Kidney epithelial cell (primary cell): ENCODE results near the gene PLEKHB1. TPM values are rescaled to one million over a fixed set of nuclear protein-coding genes. Genes with fewer than 3 reads are reported as not detected.
"Not testable (repeated sequence)": the region's sequence is repeated elsewhere in the genome, so short reads cannot be mapped to it uniquely, and the experiment has no call there.

Experiments
- DNase-seq: peaks from one replicate; pipeline ENCODE4 v3.0.0-alpha.2; 2010; ENCODE audit warnings: low read depth
- H3K27me3 ChIP-seq: 2 replicates; pipeline ENCODE4 v1.6.0; 2011; ENCODE audit warnings: low read length; ENCODE audit not compliant: control insufficient read depth, insufficient read depth
- H3K36me3 ChIP-seq: 2 replicates; pipeline ENCODE4 v1.5.1; 2011; ENCODE audit warnings: low read length; ENCODE audit not compliant: control insufficient read depth, insufficient read depth
- H3K4me3 ChIP-seq: 2 replicates; pipeline ENCODE4 v1.5.1; 2011; ENCODE audit warnings: low read depth, mild to moderate bottlenecking, control low read depth, low read length
- total RNA-seq: library from RNA; depleted of rRNA; stranded (reverse); fragments of >200 nt; gene quantifications from 2 replicates; pipeline ENCODE4 v1.2.3, GENCODE V29; 2015
- TF ChIP-seq, protein P1 (sequence below): IDR thresholded peaks from 2 replicates; pipeline ENCODE4 v1.5.1; 2011; ENCODE audit warnings: mild to moderate bottlenecking, moderate library complexity, low read length, control low read depth, inconsistent platforms; ENCODE audit not compliant: insufficient read depth, poor library complexity, severe bottlenecking

PLEKHB1 gene
- total RNA-seq, 1 donor from 2014 or later: 3.5 TPM

DNA sequence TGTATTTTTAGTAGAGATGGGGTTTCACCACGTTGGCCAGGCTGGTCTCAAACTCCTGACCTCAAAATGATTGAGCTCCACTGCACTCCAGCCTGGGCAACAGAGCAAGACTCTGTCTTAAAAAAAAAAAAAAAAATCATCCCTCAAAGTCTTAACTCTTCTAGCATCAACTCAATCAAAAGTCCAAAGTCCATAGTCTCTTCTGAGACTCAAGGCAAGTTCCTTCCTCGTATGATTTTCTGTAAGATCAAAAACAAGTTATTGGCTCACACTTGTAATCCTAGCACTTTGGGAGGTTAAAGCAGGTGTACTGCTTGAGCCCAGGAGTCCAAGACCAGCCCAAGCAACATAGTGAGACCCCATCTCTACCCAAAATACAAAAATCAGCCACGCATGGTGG lies 24.4 kb downstream of the PLEKHB1 start:
- Histone ChIP-seq H3K27me3 (no peaks in the 10 kb centered on the region), H3K36me3 (no peaks in the 10 kb centered on the region), H3K4me3 (no peak overlapping the region)
- TF ChIP-seq, protein P1, sequence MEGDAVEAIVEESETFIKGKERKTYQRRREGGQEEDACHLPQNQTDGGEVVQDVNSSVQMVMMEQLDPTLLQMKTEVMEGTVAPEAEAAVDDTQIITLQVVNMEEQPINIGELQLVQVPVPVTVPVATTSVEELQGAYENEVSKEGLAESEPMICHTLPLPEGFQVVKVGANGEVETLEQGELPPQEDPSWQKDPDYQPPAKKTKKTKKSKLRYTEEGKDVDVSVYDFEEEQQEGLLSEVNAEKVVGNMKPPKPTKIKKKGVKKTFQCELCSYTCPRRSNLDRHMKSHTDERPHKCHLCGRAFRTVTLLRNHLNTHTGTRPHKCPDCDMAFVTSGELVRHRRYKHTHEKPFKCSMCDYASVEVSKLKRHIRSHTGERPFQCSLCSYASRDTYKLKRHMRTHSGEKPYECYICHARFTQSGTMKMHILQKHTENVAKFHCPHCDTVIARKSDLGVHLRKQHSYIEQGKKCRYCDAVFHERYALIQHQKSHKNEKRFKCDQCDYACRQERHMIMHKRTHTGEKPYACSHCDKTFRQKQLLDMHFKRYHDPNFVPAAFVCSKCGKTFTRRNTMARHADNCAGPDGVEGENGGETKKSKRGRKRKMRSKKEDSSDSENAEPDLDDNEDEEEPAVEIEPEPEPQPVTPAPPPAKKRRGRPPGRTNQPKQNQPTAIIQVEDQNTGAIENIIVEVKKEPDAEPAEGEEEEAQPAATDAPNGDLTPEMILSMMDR: no peak
- DNase-seq: no peak

DNA sequence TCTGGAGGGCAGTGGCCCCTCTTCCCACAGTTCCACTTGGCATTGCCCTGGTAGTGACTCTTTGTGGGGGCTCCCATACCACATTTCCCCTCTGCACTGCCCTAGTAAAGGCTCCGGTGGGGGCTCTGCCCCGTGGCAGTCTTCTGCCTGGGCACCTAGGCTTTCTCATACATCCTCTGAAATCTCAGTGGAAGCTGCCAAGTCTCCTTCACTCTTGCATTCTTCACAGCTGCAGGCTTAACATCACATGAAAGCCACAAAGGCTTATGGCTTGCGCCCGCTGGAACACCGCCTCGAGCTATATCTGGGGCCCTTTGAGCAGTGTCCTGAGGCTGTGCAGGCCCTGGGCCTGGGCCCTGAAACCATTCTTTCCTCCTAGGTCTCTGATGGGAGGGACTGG lies 25.3 kb downstream of the PLEKHB1 start:
- no peak for DNase-seq
- TF ChIP-seq, protein P1: no peak

DNA sequence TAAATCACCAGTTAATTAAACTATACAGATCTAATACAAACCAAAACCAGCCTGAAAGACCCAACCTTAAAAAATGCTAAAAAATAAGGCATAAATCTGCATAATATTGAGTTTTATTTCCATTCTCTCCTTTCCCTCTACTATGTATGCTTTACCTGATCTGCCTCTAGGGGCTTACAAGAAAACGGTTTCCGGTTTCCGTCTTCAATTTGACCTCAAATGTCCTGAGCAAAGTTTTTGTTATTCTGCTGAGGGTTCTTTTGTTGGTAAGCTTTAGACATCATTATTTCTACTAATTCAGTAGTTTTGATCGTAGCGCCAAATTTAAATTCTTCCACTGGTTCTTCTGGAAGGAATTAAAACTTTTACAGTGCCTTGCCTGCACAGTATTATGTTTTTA lies 30.2 kb downstream of the PLEKHB1 start:
- not testable (repeated sequence) for H3K27me3 ChIP-seq, H3K4me3 ChIP-seq, H3K36me3 ChIP-seq, DNase-seq

More for the DNA sequence above, 25.3 kb downstream of the PLEKHB1 start:
- no peaks in the 10 kb centered on the region for H3K36me3 ChIP-seq
- H3K27me3 ChIP-seq: no peaks in the 10 kb centered on the region
- no peak overlapping the region for H3K4me3 ChIP-seq

DNA sequence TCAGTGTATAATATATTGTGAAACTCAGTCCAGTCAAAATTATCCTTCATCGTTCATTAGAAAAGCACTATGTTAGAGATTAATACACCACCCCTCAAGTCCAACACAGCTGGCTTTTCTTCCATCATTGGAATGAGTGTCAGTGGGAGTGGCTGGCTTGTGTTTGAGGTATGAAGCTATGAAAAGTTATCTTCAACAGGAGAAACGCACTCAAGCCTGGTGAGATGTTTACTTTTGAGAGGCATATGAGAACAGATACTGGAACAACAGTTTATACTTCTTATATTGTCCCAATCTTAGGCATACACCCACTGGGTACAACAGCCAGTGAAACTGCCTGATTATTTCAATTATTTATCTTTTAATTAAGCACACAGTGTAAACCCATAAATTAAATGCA lies 34.3 kb downstream of the PLEKHB1 start:
- Histone ChIP-seq H3K36me3 (peaks cover 3% of the 10 kb centered on the region), H3K27me3 (no peaks in the 10 kb centered on the region), H3K4me3 (no peak overlapping the region)
- TF ChIP-seq, protein P1: no peak
- DNase-seq: no peak

DNA sequence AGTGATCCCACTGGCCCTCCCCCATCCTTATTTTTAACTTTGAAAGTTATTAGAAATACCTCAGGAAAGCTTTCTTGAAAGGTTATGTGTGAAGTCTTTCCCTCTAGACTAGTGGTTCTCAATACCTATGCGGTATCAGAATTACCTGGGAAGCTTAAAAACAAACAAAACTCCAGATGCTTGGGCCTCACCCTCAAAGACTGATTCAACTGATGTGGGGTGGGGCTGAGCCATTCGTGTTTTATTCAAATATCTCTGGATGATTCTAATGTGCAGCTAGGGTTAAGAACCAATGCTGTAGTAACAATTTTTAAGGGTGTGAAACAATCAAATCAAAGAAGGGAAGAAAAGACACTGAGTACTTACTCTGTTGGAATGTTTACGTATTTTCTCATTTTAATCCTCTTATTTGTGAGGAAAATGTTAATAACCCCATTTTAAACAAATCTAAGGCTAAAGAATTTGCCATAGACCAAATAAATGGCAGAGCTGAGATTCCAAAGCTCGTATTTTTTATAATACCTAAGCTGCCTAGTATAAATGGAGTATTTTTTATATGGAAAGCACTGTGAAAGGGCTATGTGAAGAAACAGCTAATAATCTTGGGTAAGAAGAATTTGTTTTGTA lies 47.6 kb downstream of the PLEKHB1 start:
- H3K27me3 ChIP-seq: no peaks in the 10 kb centered on the region
- TF ChIP-seq, protein P1: no peak
- DNase-seq: no peak
- H3K36me3 ChIP-seq: no peaks in the 10 kb centered on the region
- H3K4me3 ChIP-seq: no peak overlapping the region

DNA sequence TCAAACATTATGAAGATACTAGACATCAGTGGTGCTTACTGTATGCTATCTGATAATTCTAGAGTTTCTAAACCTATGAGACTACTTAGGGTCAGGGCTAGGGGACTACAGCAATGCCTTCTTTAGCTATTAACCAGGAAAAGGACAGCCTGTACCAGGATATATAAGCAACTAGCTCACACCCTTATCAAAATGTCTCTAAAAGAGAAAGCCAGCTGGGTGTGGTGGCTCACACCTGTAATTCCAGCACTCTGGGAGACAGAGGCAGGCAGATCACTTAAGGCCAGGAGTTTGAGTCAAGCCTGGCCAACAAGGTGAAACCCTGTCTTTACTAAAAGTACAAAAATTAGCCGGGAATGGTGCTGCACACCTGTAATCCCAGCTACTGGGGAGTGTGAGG lies 58.7 kb downstream of the PLEKHB1 start:
- Histone ChIP-seq H3K27me3 (no peaks in the 10 kb centered on the region), H3K4me3 (no peak overlapping the region), H3K36me3 (peaks cover 1% of the 10 kb centered on the region)
- DNase-seq: no peak
- TF ChIP-seq, protein P1: no peak
